GM18502 (cell line): ENCODE data around the gene KCNC1.
A peak's percentile ranks its signal among the peaks of the same experiment; 100 is the strongest.

ENCODE experiments used
- ATAC-seq: cut with Tn5 transposase; IDR thresholded peaks from one replicate; pipeline ENCODE4 v1.9.1; 2021; ENCODE audit warnings: mild to moderate bottlenecking; ENCODE audit not compliant: unreplicated experiment, poor library complexity

KCNC1 gene

GRCh38 chr11:17714356-17714854 is 20.2 kb upstream of the KCNC1 start:
- ATAC-seq, result no peak

GRCh38 chr11:17714870-17715269 is 19.7 kb upstream of the KCNC1 start:
- ATAC-seq, result no peak

DNA sequence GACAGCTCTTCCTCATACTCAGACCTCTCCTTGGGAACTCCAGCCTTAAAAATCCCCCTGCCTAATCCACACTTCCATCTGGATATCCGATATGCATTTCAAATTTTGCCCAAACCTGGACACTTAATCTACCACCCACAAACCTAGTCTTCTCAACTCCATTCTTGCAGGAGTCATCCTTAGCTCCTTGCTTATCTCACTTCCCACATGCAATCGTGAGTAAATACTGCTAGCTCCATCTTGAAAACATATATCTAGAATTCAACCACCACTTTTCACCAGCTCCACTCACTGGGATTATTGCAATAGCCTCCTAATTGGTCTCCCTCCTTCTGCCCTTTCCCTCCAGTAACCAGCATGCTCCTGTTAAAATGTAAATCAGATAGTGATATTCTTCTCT is 17.8 kb upstream of the KCNC1 start:
- ATAC-seq, result no peak

- no peak for ATAC-seq
These were observed 16.6 kb upstream of the KCNC1 start for GRCh38 chr11:17718015-17718414.

- ATAC-seq, result no peak
These were observed 16.0 kb upstream of the KCNC1 start for GRCh38 chr11:17718510-17718962.

DNA sequence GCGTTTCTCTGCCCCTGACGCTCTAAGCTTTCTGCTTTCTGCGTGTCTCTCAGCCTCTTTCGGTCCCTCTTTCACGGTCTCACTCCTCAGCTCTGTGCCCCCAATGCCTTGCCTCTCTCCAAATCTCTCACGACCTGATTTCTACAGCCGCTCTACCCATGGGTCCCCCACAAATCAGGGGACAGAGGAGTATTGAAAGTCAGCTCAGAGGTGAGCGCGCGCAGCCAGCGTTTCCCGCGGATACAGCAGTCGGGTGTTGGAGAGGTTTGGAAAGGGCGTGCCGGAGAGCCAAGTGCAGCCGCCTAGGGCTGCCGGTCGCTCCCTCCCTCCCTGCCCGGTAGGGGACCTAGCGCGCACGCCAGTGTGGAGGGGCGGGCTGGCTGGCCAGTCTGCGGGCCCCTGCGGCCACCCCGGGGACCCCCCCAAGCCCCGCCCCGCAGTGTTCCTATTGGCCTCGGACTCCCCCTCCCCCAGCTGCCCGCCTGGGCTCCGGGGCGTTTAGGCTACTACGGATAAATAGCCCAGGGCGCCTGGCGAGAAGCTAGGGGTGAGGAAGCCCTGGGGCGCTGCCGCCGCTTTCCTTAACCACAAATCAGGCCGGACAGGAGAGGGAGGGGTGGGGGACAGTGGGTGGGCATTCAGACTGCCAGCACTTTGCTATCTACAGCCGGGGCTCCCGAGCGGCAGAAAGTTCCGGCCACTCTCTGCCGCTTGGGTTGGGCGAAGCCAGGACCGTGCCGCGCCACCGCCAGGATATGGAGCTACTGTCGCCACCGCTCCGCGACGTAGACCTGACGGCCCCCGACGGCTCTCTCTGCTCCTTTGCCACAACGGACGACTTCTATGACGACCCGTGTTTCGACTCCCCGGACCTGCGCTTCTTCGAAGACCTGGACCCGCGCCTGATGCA is 15.3 kb upstream of the KCNC1 start, which contains the start of gene MYOD1:
Gene MYOD1 (plus strand): TSS at position 544 of the 910 bp plus-strand sequence. CDS start 212 bp downstream, at position 756.
- no peak for ATAC-seq

- no peak for ATAC-seq
These were observed 14.4 kb upstream of the KCNC1 start for GRCh38 chr11:17719938-17720795.

GRCh38 chr11:17720796-17721171 is 13.8 kb upstream of the KCNC1 start:
- no peak for ATAC-seq

DNA sequence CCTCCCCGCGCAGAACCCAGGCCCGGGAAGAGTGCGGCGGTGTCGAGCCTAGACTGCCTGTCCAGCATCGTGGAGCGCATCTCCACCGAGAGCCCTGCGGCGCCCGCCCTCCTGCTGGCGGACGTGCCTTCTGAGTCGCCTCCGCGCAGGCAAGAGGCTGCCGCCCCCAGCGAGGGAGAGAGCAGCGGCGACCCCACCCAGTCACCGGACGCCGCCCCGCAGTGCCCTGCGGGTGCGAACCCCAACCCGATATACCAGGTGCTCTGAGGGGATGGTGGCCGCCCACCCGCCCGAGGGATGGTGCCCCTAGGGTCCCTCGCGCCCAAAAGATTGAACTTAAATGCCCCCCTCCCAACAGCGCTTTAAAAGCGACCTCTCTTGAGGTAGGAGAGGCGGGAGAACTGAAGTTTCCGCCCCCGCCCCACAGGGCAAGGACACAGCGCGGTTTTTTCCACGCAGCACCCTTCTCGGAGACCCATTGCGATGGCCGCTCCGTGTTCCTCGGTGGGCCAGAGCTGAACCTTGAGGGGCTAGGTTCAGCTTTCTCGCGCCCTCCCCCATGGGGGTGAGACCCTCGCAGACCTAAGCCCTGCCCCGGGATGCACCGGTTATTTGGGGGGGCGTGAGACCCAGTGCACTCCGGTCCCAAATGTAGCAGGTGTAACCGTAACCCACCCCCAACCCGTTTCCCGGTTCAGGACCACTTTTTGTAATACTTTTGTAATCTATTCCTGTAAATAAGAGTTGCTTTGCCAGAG is 13.2 kb upstream of the KCNC1 start:
- ATAC-seq, result no peak

- ATAC-seq, result no peak
These were observed 12.5 kb upstream of the KCNC1 start for GRCh38 chr11:17722000-17722643.

DNA sequence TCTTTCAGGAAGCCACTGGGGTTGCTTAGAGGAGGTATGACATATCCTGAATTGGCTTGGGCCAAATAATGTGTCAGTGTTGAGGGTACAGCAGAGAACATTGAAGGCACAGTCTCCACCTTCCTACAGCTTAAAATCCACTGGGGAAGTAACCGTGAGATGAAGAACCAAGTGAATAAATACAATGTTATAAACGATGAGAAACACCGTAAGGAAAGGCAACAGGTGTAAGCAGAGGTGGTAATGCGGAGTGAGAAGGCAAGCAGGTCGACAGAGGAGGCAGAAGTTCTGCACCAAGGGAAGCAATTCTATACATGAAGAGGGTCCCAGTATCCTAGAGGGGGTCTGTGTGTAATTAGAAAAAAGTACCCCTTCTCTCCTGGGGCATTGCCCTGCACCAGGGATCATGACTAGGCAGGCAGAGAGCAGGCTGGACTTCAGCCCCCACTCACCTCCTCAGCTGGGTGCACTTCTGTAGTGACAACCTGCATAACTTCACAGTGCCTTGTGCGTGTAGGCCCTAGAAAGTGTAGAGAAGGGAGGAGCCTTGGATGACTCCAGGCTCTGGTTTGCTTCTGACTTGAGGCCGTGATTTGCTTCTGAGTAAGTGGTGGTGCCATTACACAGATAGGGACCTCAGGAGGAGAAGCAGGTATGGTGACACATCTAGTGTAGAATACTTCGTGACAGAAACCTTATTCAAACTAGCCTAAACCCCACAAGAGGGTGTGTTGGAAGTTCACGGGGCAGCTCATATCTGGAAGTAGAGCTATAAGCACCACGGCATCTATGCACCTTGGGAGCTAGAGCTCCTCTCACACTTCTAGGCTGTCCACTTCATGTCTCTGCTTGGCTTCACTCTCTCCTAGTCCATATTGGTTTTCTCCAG is 10.3 kb upstream of the KCNC1 start:
- ATAC-seq, result no peak

GRCh38 chr11:17725174-17725573 is 9.4 kb upstream of the KCNC1 start:
- ATAC-seq, result no peak

DNA sequence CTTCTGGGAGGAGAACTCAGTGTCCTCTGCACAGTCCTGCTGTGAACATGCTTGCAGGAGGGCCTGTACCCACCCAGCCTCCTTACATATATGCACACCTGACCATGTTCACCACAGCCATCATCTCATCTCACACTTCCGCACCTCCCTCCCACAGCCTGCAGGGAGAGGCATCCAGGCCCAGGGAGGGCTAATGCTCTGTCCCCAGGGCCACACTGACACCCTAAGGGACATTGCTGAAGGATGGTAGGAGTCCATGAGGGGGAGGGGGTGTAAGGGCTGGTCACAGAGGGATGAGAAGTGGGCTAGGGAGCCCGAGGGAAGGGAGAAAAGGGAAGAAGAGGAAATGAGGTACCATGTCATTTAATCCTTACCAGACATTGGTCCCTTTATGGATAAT is 4.4 kb upstream of the KCNC1 start:
- ATAC-seq, result no peak

- peak; percentile 85 for ATAC-seq
These were observed 3.7 kb upstream of the KCNC1 start for GRCh38 chr11:17730608-17731462.

DNA sequence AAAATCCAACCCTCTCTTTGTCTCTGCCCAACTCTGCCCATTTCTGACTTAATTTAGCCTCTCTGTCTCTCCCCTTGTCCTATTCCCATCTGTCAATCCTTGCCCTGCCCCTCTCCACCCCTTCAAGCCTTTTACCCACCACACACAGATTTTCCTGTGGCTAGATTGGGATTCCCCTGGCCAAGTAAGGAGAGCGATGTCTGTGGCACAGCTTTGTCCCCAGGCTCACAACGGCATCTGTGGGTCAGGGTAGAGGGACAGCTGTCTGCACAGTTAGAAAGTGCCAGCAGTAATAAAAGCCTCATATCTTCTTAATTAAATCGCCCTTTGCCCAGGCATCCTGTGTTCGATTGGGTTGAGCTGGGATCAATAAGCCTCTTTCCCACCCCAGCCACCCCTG is 1.3 kb upstream of the KCNC1 start:
- no peak for ATAC-seq

- ATAC-seq, result no peak
These were observed 621 bp downstream of the KCNC1 start for GRCh38 chr11:17734986-17735817.
